Neuronal stem cell (in vitro differentiated cells): ENCODE results near the gene GUCY1A1.

Source experiments
- DNase-seq: peaks from one replicate; pipeline ENCODE4 v3.0.0-alpha.2; 2013; ENCODE audit warnings: low spot score
- H2AFZ ChIP-seq: one replicate; pipeline ENCODE4 v1.6.1; 2013; ENCODE audit warnings: mild to moderate bottlenecking, low read length, inconsistent platforms
- H2AK5ac ChIP-seq: 2 replicates; pipeline ENCODE4 v1.6.1; 2013; ENCODE audit warnings: low read depth, mild to moderate bottlenecking, inconsistent platforms, low read length, moderate library complexity, mixed read lengths
- H2BK120ac ChIP-seq: 2 replicates; pipeline ENCODE4 v1.6.1; 2013; ENCODE audit warnings: low read depth, mild to moderate bottlenecking, inconsistent platforms, low read length, moderate library complexity, mixed read lengths
- H2BK12ac ChIP-seq: one replicate; pipeline ENCODE4 v1.6.1; 2013; ENCODE audit warnings: low read length, inconsistent platforms
- H2BK15ac ChIP-seq: 2 replicates; pipeline ENCODE4 v1.6.1; 2013; ENCODE audit warnings: mild to moderate bottlenecking, low read length, inconsistent platforms, mixed read lengths
- H2BK5ac ChIP-seq: one replicate; pipeline ENCODE4 v1.6.1; 2013; ENCODE audit warnings: inconsistent platforms, mild to moderate bottlenecking, low read length, moderate library complexity
- H3K14ac ChIP-seq: one replicate; pipeline ENCODE4 v1.6.1; 2013; ENCODE audit warnings: low read length, inconsistent platforms
- H3K18ac ChIP-seq: 2 replicates; pipeline ENCODE4 v1.6.1; 2013; ENCODE audit warnings: low read length, inconsistent platforms
- H3K23ac ChIP-seq: 2 replicates; pipeline ENCODE4 v1.6.1; 2013; ENCODE audit warnings: low read depth, mild to moderate bottlenecking, mixed read lengths, low read length, inconsistent platforms; ENCODE audit not compliant: poor library complexity
- H3K27ac ChIP-seq: replicated peaks from 3 replicates; pipeline ENCODE4 v1.5.1; 2013; ENCODE audit warnings: low read length, inconsistent platforms
- H3K27me3 ChIP-seq, 3 experiments: 2 replicates each; pipeline ENCODE4 v1.6.1; 2013; ENCODE audit warnings: low read length in 3 of 3, mild to moderate bottlenecking in 2 of 3, inconsistent platforms in 1 of 3, low read depth in 1 of 3, mixed read lengths in 1 of 3, moderate library complexity in 1 of 3; ENCODE audit not compliant: control insufficient read depth in 3 of 3, insufficient read depth in 3 of 3
- H3K36me3 ChIP-seq, 2 donors: replicated peaks in 1 of 2; 2 replicates each; pipeline ENCODE4 v1.6.1; 2013; ENCODE audit warnings: low read length in 2 of 2; ENCODE audit not compliant: control insufficient read depth in 2 of 2, insufficient read depth in 2 of 2
- H3K4ac ChIP-seq: 2 replicates; pipeline ENCODE4 v1.6.1; 2013; ENCODE audit warnings: inconsistent platforms, mild to moderate bottlenecking, low read length, moderate library complexity
- H3K4me1 ChIP-seq, 2 donors: 1 replicate in 1 of 2; 2 replicates in 1 of 2; pipeline ENCODE4 v1.6.1; 2013; ENCODE audit warnings: low read length in 2 of 2, low read depth in 1 of 2; ENCODE audit not compliant: control insufficient read depth in 2 of 2, insufficient read depth in 1 of 2
- H3K4me2 ChIP-seq: one replicate; pipeline ENCODE4 v1.6.1; 2013; ENCODE audit warnings: mild to moderate bottlenecking, low read length, inconsistent platforms; ENCODE audit not compliant: insufficient read depth, poor library complexity, severe bottlenecking
- H3K4me3 ChIP-seq, 2 donors: 2 replicates each; pipeline ENCODE4 v1.5.1; 2013; ENCODE audit warnings: low read length in 2 of 2, mild to moderate bottlenecking in 2 of 2, inconsistent platforms in 1 of 2, moderate library complexity in 1 of 2
- H3K79me1 ChIP-seq: one replicate; pipeline ENCODE4 v1.6.1; 2013; ENCODE audit warnings: low read depth, mild to moderate bottlenecking, inconsistent platforms, low read length, moderate library complexity
- H3K9ac ChIP-seq: one replicate; pipeline ENCODE4 v1.6.1; 2013; ENCODE audit warnings: mild to moderate bottlenecking, low read depth, low read length, inconsistent platforms; ENCODE audit not compliant: poor library complexity
- H3K9me3 ChIP-seq, 2 donors: replicated peaks in 1 of 2; 2 replicates each; pipeline versions ENCODE3 to v1.6.1; 2013; ENCODE audit warnings: low read length in 2 of 2, mild to moderate bottlenecking in 2 of 2, inconsistent platforms in 1 of 2, low read depth in 1 of 2, mixed read lengths in 1 of 2, moderate library complexity in 1 of 2; ENCODE audit not compliant: control insufficient read depth in 2 of 2, insufficient read depth in 1 of 2
- H4K8ac ChIP-seq: one replicate; pipeline ENCODE4 v1.6.1; 2013; ENCODE audit warnings: low read depth, mild to moderate bottlenecking, inconsistent platforms, low read length, moderate library complexity
- H4K91ac ChIP-seq: one replicate; pipeline ENCODE4 v1.6.1; 2013; ENCODE audit warnings: low read length, low read depth, mild to moderate bottlenecking, inconsistent platforms; ENCODE audit not compliant: poor library complexity
- WGBS, 2 donors: extraction: QIAGEN DNeasy Blood & Tissue Kit; methylation state at CpG; one replicate each; pipeline ENCODE4 v1.1.7; 2013; ENCODE audit warnings: missing lambda C conversion rate in 2 of 2, mixed read lengths in 1 of 2; ENCODE audit not compliant: insufficient read length in 2 of 2, insufficient replicate concordance in 1 of 2; ENCODE audit errors: extremely low coverage in 2 of 2; 5-methylcytosine and 5-hydroxymethylcytosine counted together

The GUCY1A1 gene

GRCh38 chr4:155769090-155769489, 102.4 kb downstream of the GUCY1A1 start:
- H4K91ac ChIP-seq, result no peak overlapping the region
- H3K18ac ChIP-seq, result no peak overlapping the region
- no peaks in the 10 kb centered on the region for H3K9me3 ChIP-seq
- H2BK5ac ChIP-seq, result no peak overlapping the region
- H2BK15ac ChIP-seq, result no peak overlapping the region
- no peak overlapping the region for H4K8ac ChIP-seq
- H3K14ac ChIP-seq, result no peak overlapping the region
- H3K23ac ChIP-seq, result no peak overlapping the region
- H3K27me3 ChIP-seq, result no peaks in the 10 kb centered on the region
- H3K9ac ChIP-seq, result no peak overlapping the region
- H3K4ac ChIP-seq, result no peak overlapping the region
- no peak overlapping the region for H2BK12ac ChIP-seq
- H2AFZ ChIP-seq, result no peak overlapping the region
- no peak overlapping the region for H3K4me2 ChIP-seq
- H3K4me3 ChIP-seq, result no peak overlapping the region
- no CpG with 5 or more reads among the region's 2 CpGs for WGBS, 2 donors
- no peaks in the 10 kb centered on the region for H3K79me1 ChIP-seq
- H3K4me1 ChIP-seq, result no peaks in the 10 kb centered on the region
- no peak overlapping the region for H2BK120ac ChIP-seq
- H3K36me3 ChIP-seq, result no peaks in the 10 kb centered on the region
- no peak overlapping the region for H3K27ac ChIP-seq
- H2AK5ac ChIP-seq, result no peak overlapping the region
- no peak for DNase-seq

DNA sequence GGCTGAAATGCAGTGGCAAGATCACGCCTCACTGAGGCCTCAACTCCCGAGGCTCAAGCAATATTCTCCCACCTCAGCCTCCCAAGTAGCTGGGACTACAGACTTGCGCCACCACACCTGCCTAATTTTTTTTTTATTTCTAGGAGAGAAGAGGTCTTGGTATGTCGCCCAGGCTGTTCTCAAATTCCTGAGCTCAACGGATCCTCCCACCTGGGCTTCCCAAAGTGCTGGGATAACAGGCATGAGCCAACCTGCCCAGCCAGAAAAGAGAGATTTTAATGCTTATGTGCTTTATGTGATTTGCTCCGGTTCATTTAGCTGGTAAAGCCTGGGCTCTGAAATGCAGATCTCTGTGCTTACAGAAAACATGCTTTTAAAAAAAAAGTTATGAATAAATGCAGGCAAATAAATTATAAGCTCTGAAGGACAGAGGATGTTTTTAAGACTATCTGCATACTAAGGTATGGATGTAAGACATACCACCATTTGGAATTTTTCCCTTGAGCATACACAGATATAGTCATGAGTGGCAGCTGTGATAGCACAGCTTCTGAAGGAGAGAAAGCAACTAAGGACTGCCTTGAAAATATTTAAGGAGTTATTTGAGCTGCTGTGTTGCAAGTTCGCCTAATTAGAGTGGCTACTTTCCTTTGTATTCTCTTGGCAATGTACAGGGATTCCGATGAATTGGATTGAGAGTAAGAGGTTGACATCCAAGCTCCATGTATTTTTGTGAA, 106.0 kb downstream of the GUCY1A1 start:
- Histone ChIP-seq H3K27ac (no peak overlapping the region), H3K14ac (no peak overlapping the region), H3K9ac (no peak overlapping the region), H4K8ac (no peak overlapping the region), H2BK15ac (no peak overlapping the region), H3K79me1 (no peaks in the 10 kb centered on the region), H3K23ac (no peak overlapping the region), H2BK5ac (no peak overlapping the region), H3K9me3 (no peaks in the 10 kb centered on the region), H3K18ac (no peak overlapping the region), H4K91ac (no peak overlapping the region), H3K4me2 (no peak overlapping the region), H3K36me3 (peaks cover 0 to 2% of the 10 kb centered on the region in 2 donors), H3K4me1 (no peaks in the 10 kb centered on the region), H3K4ac (no peak overlapping the region), H2BK12ac (no peak overlapping the region), H3K27me3 (no peaks in the 10 kb centered on the region), H3K4me3 (no peak overlapping the region), H2AFZ (no peak overlapping the region), H2BK120ac (no peak overlapping the region), H2AK5ac (no peak overlapping the region)
- DNase-seq, result no peak
- WGBS, 2 donors, result no CpG with 5 or more reads among the region's 8 CpGs

DNA sequence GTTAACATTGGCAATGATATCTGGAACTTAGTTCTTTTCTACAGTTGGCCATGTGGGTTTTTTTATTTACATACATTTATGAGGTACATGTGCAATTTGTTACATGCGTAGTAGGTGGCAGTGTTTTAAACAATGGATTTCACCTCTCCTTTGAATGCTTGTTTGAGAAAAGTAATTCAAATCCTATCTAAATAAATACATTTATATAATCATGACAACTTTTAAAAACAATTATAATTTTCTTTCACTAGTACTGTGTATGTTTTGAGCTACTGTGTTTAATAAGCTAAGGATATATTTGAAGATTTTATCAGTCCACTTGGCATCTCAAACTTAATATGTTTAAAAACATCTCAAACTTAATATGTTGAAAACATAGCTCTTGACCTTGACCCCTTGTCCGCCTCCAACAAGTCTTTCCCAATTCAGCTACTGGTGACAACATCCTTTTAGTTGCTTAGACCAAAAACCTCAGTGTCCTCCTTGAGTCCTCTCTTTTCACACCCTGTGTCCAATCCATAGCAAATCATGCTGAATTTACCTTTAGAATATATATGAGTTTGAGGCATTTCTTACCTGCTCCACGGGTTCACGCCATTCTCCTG, 106.7 kb downstream of the GUCY1A1 start:
- H3K4me2 ChIP-seq, result no peak overlapping the region

GRCh38 chr4:155774033-155774432, 107.4 kb downstream of the GUCY1A1 start:
- no peak overlapping the region for H2BK5ac ChIP-seq
- H3K4ac ChIP-seq, result no peak overlapping the region
- H4K91ac ChIP-seq, result no peak overlapping the region
- H3K4me2 ChIP-seq, result no peak overlapping the region
- no peak overlapping the region for H2BK12ac ChIP-seq
- H2AFZ ChIP-seq, result no peak overlapping the region
- H3K4me3 ChIP-seq, result no peak overlapping the region
- no peaks in the 10 kb centered on the region for H3K27me3 ChIP-seq
- H3K14ac ChIP-seq, result no peak overlapping the region
- H2BK15ac ChIP-seq, result no peak overlapping the region
- H3K27ac ChIP-seq, result no peak overlapping the region
- no peak for DNase-seq
- H4K8ac ChIP-seq, result no peak overlapping the region
- H3K79me1 ChIP-seq, result no peaks in the 10 kb centered on the region
- H2AK5ac ChIP-seq, result no peak overlapping the region
- H3K23ac ChIP-seq, result no peak overlapping the region
- H3K36me3 ChIP-seq, result peaks cover 0 to 4% of the 10 kb centered on the region in 2 donors
- no CpG with 5 or more reads among the region's 4 CpGs for WGBS, 2 donors
- no peaks in the 10 kb centered on the region for H3K9me3 ChIP-seq
- no peak overlapping the region for H3K9ac ChIP-seq
- H2BK120ac ChIP-seq, result no peak overlapping the region
- no peak overlapping the region for H3K18ac ChIP-seq
- no peaks in the 10 kb centered on the region for H3K4me1 ChIP-seq

More for the DNA sequence above, 106.7 kb downstream of the GUCY1A1 start:
- no peak overlapping the region for H2AFZ ChIP-seq
- no peaks in the 10 kb centered on the region for H3K4me1 ChIP-seq
- no peak overlapping the region for H2BK12ac ChIP-seq
- no peak overlapping the region for H2BK15ac ChIP-seq
- H3K14ac ChIP-seq, result no peak overlapping the region
- no peak overlapping the region for H2AK5ac ChIP-seq
- no peak overlapping the region for H2BK5ac ChIP-seq
- no peak overlapping the region for H3K9ac ChIP-seq
- no peak overlapping the region for H3K23ac ChIP-seq
- no peak overlapping the region for H4K8ac ChIP-seq
- peaks cover 0 to 2% of the 10 kb centered on the region in 2 donors for H3K36me3 ChIP-seq
- H2BK120ac ChIP-seq, result no peak overlapping the region
- WGBS, 2 donors, result no CpG with 5 or more reads among the region's 4 CpGs
- H4K91ac ChIP-seq, result no peak overlapping the region
- H3K9me3 ChIP-seq, result no peaks in the 10 kb centered on the region
- DNase-seq, result no peak
- H3K79me1 ChIP-seq, result no peaks in the 10 kb centered on the region
- no peak overlapping the region for H3K4ac ChIP-seq
- no peak overlapping the region for H3K18ac ChIP-seq
- no peaks in the 10 kb centered on the region for H3K27me3 ChIP-seq
- no peak overlapping the region for H3K4me3 ChIP-seq
- H3K27ac ChIP-seq, result no peak overlapping the region
